Iris pigment epithelial cell (primary cell): ENCODE measurements around the gene TTLL7.
A peak's percentile ranks its signal among the peaks of the same experiment; 100 is the strongest.

Experiments used
- DNase-seq: peaks from one replicate; pipeline ENCODE4 v3.0.0-alpha.2; 2011; ENCODE audit warnings: low read depth

Gene TTLL7

GRCh38 chr1:83816836-83817235 is 182.1 kb downstream of the TTLL7 start:
- no peak for DNase-seq

- DNase-seq: peak; percentile 61
Measured at GRCh38 chr1:83815330-83815729, 183.6 kb downstream of the TTLL7 start.
